KMS-11 (cell line): ENCODE data around the gene KLKB1.

Experiments used
- H2AFZ ChIP-seq: fragments of 200-600 bp; sonication (generic); 2 replicates; pipeline ENCODE4 v1.6.1; 2016; ENCODE audit warnings: antibody characterized with exemption, mixed run types, low read depth
- H3K27ac ChIP-seq: fragments of 200-600 bp; sonication (generic); 2 replicates; pipeline ENCODE4 v1.6.1; 2016; ENCODE audit warnings: mild to moderate bottlenecking, mixed run types
- H3K27me3 ChIP-seq: fragments of 200-600 bp; sonication (generic); 2 replicates; pipeline ENCODE4 v1.6.1; 2017; ENCODE audit warnings: mild to moderate bottlenecking, low read depth, mixed run types, moderate library complexity; ENCODE audit not compliant: insufficient read depth
- H3K36me3 ChIP-seq: fragments of 200-600 bp; sonication (generic); 2 replicates; pipeline ENCODE4 v1.6.1; 2017; ENCODE audit warnings: mild to moderate bottlenecking, mixed run types; ENCODE audit not compliant: insufficient read depth
- H3K4me1 ChIP-seq: fragments of 200-600 bp; sonication (generic); 2 replicates; pipeline ENCODE4 v1.6.1; 2016; ENCODE audit warnings: mild to moderate bottlenecking, low read depth, mixed run types; ENCODE audit not compliant: poor library complexity, severe bottlenecking
- H3K4me2 ChIP-seq: fragments of 200-600 bp; sonication (generic); 2 replicates; pipeline ENCODE4 v1.7.0; 2016; ENCODE audit warnings: mild to moderate bottlenecking, mixed run types
- H3K4me3 ChIP-seq: fragments of 200-600 bp; sonication (generic); IDR thresholded peaks from 2 replicates; pipeline ENCODE4 v1.6.1; 2017; ENCODE audit warnings: low read depth, low read length, mixed read lengths; ENCODE audit not compliant: insufficient read depth
- H3K79me2 ChIP-seq: fragments of 200-600 bp; sonication (generic); 2 replicates; pipeline ENCODE4 v1.6.1; 2016; ENCODE audit warnings: low read depth, mixed run types; ENCODE audit not compliant: insufficient read depth
- H3K9ac ChIP-seq: fragments of 200-600 bp; sonication (generic); 2 replicates; pipeline ENCODE4 v1.6.1; 2016; ENCODE audit warnings: mild to moderate bottlenecking, mixed run types
- H4K20me1 ChIP-seq: fragments of 200-600 bp; sonication (generic); 2 replicates; pipeline ENCODE4 v1.6.1; 2016; ENCODE audit warnings: mild to moderate bottlenecking, mixed run types; ENCODE audit not compliant: insufficient read depth
- TF ChIP-seq, protein P1 (sequence below): fragments of 200-600 bp; sonication (generic); conservative IDR thresholded peaks from 2 replicates; pipeline ENCODE4 v1.6.1; 2017; ENCODE audit warnings: low read depth, mild to moderate bottlenecking, antibody characterized with exemption, low read length, moderate library complexity, mixed read lengths

The KLKB1 gene

DNA sequence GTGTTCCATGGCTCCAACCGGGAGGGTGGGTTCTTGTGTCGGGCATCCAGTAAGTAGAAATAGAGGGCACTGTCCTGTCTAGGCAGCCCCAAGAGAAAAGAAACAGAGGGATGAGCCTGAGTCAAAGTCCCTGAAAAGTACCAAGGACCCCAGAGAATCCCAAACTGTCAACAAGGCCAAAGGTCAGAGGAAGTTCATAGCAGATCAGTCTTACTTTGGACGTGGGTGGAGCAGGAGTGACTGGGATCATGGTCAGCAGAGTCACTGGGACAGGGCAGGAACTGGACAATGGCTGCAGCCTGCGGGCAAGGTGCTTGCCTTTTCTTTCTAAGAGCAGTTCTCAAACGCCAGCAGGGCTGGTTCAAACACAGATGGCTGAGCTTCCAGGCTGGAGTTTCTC, 56.0 kb downstream of the KLKB1 start:
- TF ChIP-seq, protein P1, sequence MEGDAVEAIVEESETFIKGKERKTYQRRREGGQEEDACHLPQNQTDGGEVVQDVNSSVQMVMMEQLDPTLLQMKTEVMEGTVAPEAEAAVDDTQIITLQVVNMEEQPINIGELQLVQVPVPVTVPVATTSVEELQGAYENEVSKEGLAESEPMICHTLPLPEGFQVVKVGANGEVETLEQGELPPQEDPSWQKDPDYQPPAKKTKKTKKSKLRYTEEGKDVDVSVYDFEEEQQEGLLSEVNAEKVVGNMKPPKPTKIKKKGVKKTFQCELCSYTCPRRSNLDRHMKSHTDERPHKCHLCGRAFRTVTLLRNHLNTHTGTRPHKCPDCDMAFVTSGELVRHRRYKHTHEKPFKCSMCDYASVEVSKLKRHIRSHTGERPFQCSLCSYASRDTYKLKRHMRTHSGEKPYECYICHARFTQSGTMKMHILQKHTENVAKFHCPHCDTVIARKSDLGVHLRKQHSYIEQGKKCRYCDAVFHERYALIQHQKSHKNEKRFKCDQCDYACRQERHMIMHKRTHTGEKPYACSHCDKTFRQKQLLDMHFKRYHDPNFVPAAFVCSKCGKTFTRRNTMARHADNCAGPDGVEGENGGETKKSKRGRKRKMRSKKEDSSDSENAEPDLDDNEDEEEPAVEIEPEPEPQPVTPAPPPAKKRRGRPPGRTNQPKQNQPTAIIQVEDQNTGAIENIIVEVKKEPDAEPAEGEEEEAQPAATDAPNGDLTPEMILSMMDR = no peak
- Histone ChIP-seq H3K27ac (no peak overlapping the region), H3K9ac (no peak overlapping the region), H3K27me3 (no peaks in the 10 kb centered on the region), H3K4me3 (no peak overlapping the region), H3K4me2 (no peak overlapping the region), H4K20me1 (no peaks in the 10 kb centered on the region), H3K4me1 (no peaks in the 10 kb centered on the region), H3K79me2 (no peaks in the 10 kb centered on the region), H2AFZ (no peak overlapping the region), H3K36me3 (no peaks in the 10 kb centered on the region)

DNA sequence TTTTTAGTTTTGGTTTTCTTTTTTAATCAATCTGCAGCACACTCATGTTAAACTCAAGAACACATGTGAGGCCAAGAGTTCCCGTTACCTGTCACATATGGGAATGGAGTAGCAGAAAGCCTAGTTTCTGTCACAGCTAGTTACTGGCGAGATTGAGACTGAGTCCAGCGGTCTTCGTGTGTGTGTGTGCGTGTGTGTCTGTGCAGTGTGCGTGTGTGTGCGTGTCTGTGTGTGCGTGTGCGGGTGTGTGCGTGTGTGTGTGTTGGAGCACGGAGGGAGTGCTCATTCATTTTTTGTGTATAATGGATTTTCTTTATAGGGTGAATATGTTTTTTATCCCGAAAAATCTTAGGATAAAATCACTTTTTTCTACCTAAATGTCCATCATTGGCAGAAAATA, 57.8 kb downstream of the KLKB1 start:
- H3K4me3 ChIP-seq = no peak overlapping the region
- no peak overlapping the region for H3K27ac ChIP-seq
- H2AFZ ChIP-seq = no peak overlapping the region
- H3K4me2 ChIP-seq = no peak overlapping the region
- no peaks in the 10 kb centered on the region for H3K79me2 ChIP-seq
- H3K27me3 ChIP-seq = no peaks in the 10 kb centered on the region
- no peaks in the 10 kb centered on the region for H4K20me1 ChIP-seq
- H3K9ac ChIP-seq = no peak overlapping the region
- H3K4me1 ChIP-seq = no peaks in the 10 kb centered on the region
- H3K36me3 ChIP-seq = no peaks in the 10 kb centered on the region
- TF ChIP-seq, protein P1 = no peak

DNA sequence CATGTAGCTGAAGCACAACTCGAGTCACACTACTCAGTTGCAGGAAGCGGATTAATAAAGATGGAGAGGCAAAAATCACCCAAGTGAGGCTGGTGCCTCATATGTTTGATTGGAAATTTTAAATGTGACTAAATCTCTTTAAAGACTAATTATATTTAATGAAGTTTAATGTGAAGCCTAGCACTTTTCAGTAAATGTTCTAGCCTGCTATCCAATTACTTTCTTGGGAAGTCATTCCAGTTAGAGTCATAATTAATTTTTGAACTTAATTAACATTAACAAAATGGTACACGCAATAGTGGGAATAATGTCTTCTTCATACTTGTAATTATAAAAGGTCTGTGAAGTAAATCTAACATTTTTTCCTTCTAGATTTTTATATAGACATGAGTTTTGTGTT, 59.3 kb downstream of the KLKB1 start:
- no peak overlapping the region for H3K9ac ChIP-seq
- no peak overlapping the region for H2AFZ ChIP-seq
- no peak overlapping the region for H3K27ac ChIP-seq
- TF ChIP-seq, protein P1 = no peak
- H3K4me1 ChIP-seq = no peaks in the 10 kb centered on the region
- H3K36me3 ChIP-seq = no peaks in the 10 kb centered on the region
- no peak overlapping the region for H3K4me2 ChIP-seq
- H3K4me3 ChIP-seq = no peak overlapping the region
- H3K79me2 ChIP-seq = no peaks in the 10 kb centered on the region
- H3K27me3 ChIP-seq = no peaks in the 10 kb centered on the region
- H4K20me1 ChIP-seq = no peaks in the 10 kb centered on the region

DNA sequence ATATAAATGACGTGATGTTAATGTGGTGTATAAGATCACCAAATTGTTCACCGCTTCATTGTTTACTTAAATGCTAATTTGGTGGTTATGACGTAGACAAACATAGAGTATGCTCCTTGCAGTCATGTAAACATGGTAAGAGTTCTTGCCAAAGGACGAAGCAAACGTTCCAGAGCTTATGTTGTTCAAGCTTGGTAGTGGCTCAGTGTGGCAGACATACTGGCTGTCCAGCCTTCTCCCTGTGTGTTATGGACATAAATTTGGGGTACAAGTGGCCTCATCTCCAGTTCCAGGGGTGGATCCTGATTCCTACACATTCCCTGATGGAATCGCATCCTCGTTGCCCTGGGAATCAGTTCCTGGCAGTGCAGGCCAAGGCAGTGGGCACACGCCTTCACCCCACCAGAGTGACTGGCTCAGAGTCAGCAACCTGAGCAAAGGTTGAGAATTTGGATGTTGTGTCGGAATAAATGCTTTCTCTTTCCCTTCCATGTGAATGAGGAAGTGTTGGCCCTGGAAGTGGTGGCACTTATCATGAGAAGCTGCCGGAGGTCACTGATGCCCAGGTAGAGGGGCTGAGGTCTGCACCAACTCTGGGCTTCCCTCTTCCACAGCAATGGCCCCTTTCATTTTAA, 64.1 kb downstream of the KLKB1 start:
- Histone ChIP-seq H3K4me3 (no peak overlapping the region), H2AFZ (no peak overlapping the region), H3K4me1 (no peaks in the 10 kb centered on the region), H3K4me2 (no peak overlapping the region), H3K27ac (no peak overlapping the region), H3K36me3 (no peaks in the 10 kb centered on the region), H4K20me1 (no peaks in the 10 kb centered on the region), H3K79me2 (no peaks in the 10 kb centered on the region), H3K27me3 (no peaks in the 10 kb centered on the region), H3K9ac (no peak overlapping the region)
- TF ChIP-seq, protein P1 = no peak
